ENCODE results near the gene SLC7A6OS.

DNA sequence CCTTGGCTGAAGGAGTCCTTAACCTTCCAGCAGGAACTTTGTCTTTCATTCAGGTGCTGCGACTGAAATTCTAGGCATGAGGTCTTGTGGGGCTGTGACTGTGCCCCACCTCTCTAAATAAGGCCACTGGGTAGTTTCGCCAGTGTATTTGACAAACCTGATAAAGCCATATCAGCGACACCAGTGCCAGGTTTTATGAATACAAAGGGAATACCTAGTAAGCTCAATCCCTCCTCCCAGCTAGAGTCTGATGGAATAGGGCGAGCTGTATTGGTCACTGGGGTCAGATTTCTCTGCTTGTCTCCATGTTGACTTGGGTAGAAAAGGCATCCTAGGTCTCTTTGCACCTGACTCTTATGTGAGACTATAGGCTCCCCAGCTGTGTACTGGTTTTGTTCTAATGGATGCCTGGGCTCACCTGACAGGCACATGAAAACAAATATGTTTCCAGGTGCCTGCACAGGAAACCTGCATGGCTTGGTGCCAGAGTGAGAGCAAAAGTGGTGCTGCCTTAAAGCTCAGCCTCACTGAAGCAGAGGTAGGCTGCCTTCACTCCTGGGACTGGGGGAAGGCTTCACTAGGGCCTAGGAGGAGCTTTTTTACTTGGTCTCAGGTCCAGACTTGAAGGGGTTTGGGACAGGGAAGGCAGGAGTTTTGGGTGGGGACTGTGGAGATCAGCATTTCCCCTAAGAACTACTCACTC lies 38.1 kb downstream of the SLC7A6OS start:
- TF ChIP-seq EZH2 (IDR thresholded peaks at IDR 0.05; ENCODE audit: insufficient read depth, poor library complexity, severe bottlenecking) (no peak), EZH2phosphoT487 (IDR thresholded peaks at IDR 0.05; ENCODE audit: insufficient read depth, low read depth) (no peak)
